Tibial artery (tissue), 4 donors: ENCODE results near the gene ARL5C.

ENCODE experiments used
- DNase-seq, 2 donors: peaks; one replicate each; pipeline ENCODE4 v3.0.0-alpha.2; 2019
- H3K27ac ChIP-seq, 2 donors: fragments of 200-600 bp; sonication (generic) in 1 of 2; 1 replicate in 1 of 2; 2 replicates in 1 of 2; pipeline ENCODE4 v1.5.1; 2018 to 2019; ENCODE audit warnings: mild to moderate bottlenecking in 1 of 2
- H3K27me3 ChIP-seq, 2 donors: fragments of 200-600 bp; sonication (generic) in 1 of 2; one replicate each; pipeline versions ENCODE4 v1.5.1 to v1.6.0; 2016 to 2019
- H3K36me3 ChIP-seq, 3 donors: fragments of 200-600 bp; sonication (generic) in 2 of 3; one replicate each; pipeline ENCODE4 v1.5.1; 2016 to 2019; ENCODE audit warnings: mild to moderate bottlenecking in 2 of 3
- H3K4me1 ChIP-seq, 4 donors: fragments of 200-600 bp; sonication (generic) in 2 of 4; 1 replicate in 3 of 4; 2 replicates in 1 of 4; pipeline ENCODE4 v1.5.1; 2016 to 2019
- H3K4me3 ChIP-seq, 2 donors: fragments of 200-600 bp; sonication (generic) in 1 of 2; 1 replicate in 1 of 2; 2 replicates in 1 of 2; pipeline ENCODE4 v1.5.1; 2018 to 2019; ENCODE audit warnings: mild to moderate bottlenecking in 2 of 2
- H3K9me3 ChIP-seq, 3 donors: fragments of 200-600 bp; sonication (generic) in 1 of 3; one replicate each; pipeline ENCODE4 v1.5.1; 2016 to 2019
- CTCF ChIP-seq, 2 experiments: fragments of 200-600 bp in 1 of 2; fragments of 450-650 bp in 1 of 2; IDR thresholded peaks; one replicate each; pipeline ENCODE4 v1.5.1; 2017 to 2019; ENCODE audit warnings: antibody characterized with exemption in 2 of 2, mild to moderate bottlenecking in 1 of 2, moderate library complexity in 1 of 2
- intact Hi-C: fragments of 100-400 bp; cut with DNase I; formaldehyde crosslinking; loops from one replicate; pipeline ENCODE4 v1.15.0; 2023; ENCODE audit warnings: low total_unique reads

Gene ARL5C

GRCh38 chr17:39108461-39109375 lies 57.2 kb downstream of the ARL5C start:
- H3K27ac ChIP-seq: no peak overlapping the region
- H3K27me3 ChIP-seq: peaks cover 0 to 14% of the 10 kb centered on the region in 2 donors
- intact Hi-C loops: no loop called here
- no peaks in the 10 kb centered on the region for H3K36me3 ChIP-seq
- TF ChIP-seq CTCF (IDR thresholded peaks at IDR 0.05): no peak
- DNase-seq: no peak
- H3K4me1 ChIP-seq: peaks cover 0 to 4% (median 0%) of the 10 kb centered on the region in 4 donors
- no peaks in the 10 kb centered on the region for H3K9me3 ChIP-seq
- no peak overlapping the region for H3K4me3 ChIP-seq

GRCh38 chr17:39107973-39108372 lies 58.0 kb downstream of the ARL5C start:
- Histone ChIP-seq H3K9me3 (no peaks in the 10 kb centered on the region), H3K4me1 (peaks cover 0 to 4% (median 0%) of the 10 kb centered on the region in 4 donors), H3K27me3 (peaks cover 0 to 14% of the 10 kb centered on the region in 2 donors), H3K4me3 (no peak overlapping the region), H3K36me3 (no peaks in the 10 kb centered on the region), H3K27ac (no peak overlapping the region)
- TF ChIP-seq CTCF (IDR thresholded peaks at IDR 0.05): no peak
- intact Hi-C loops: no loop called here
- no peak for DNase-seq

- Histone ChIP-seq H3K4me1 (peaks cover 0 to 4% (median 0%) of the 10 kb centered on the region in 4 donors), H3K9me3 (no peaks in the 10 kb centered on the region), H3K27ac (no peak overlapping the region), H3K36me3 (no peaks in the 10 kb centered on the region), H3K27me3 (peaks cover 0 to 14% of the 10 kb centered on the region in 2 donors), H3K4me3 (no peak overlapping the region)
- TF ChIP-seq CTCF (IDR thresholded peaks at IDR 0.05): no peak
- intact Hi-C loops: no loop called here
- no peak for DNase-seq
Measured at GRCh38 chr17:39107155-39107554, 58.8 kb downstream of the ARL5C start.
